ENCODE data around the gene SOS2. TPM values are rescaled to one million over a fixed set of nuclear protein-coding genes. Genes with fewer than 3 reads are reported as not detected.

Gene SOS2
- total RNA-seq, 2 donors from 2014 or later: 23.7 to 31.0 TPM

DNA sequence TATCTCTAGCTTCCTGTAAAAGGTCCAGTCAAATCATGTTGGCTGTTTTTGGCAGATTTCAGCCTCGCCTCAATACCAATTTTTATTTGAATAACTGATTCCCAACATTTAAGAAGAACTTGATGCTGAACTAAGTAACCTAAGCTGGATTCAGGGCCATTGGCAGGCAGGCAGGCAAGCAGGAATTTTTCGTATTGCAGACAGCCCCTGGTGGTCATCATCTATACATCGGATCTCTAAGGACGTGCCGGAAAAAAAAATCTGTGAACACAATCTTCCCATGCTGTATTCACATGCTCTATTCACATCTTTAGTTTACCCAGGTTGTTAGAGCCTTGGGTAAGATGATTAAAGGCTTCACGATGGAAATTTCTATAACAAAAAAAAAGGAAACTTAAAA lies 122.0 kb downstream of the SOS2 start:
- Histone ChIP-seq H3K27me3 (no peaks in the 10 kb centered on the region), H3K36me3 (peaks cover 53% of the 10 kb centered on the region), H3K9me3 (no peaks in the 10 kb centered on the region), H3K4me1 (no peaks in the 10 kb centered on the region), H3K4me3 (no peak overlapping the region), H3K27ac (no peak overlapping the region)
- TF ChIP-seq, protein P1, sequence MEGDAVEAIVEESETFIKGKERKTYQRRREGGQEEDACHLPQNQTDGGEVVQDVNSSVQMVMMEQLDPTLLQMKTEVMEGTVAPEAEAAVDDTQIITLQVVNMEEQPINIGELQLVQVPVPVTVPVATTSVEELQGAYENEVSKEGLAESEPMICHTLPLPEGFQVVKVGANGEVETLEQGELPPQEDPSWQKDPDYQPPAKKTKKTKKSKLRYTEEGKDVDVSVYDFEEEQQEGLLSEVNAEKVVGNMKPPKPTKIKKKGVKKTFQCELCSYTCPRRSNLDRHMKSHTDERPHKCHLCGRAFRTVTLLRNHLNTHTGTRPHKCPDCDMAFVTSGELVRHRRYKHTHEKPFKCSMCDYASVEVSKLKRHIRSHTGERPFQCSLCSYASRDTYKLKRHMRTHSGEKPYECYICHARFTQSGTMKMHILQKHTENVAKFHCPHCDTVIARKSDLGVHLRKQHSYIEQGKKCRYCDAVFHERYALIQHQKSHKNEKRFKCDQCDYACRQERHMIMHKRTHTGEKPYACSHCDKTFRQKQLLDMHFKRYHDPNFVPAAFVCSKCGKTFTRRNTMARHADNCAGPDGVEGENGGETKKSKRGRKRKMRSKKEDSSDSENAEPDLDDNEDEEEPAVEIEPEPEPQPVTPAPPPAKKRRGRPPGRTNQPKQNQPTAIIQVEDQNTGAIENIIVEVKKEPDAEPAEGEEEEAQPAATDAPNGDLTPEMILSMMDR (IDR thresholded peaks at IDR 0.05): no peak
- no peak for DNase-seq (ENCODE audit: low spot score)

DNA sequence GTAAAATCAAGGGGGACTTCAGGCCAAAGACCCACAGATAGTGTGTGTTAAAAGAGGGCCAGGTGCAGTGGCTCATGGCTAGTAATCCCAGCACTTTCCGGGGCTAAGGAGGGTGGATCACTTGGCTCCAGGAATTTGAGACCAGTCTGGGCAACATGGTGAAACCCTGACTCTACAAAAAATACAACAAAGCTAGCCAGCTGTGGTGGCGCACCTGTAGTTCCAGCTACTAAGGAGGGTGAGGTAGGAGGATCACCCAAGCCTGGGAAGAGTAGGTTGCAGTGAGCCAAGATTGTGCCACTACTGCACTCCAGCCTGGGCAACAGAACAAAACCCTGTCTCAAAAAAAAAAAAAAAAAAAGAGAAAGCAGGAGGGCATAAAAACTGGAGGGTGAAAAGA lies 123.5 kb downstream of the SOS2 start:
- Histone ChIP-seq H3K4me3 (no peak overlapping the region), H3K9me3 (no peaks in the 10 kb centered on the region), H3K27me3 (no peaks in the 10 kb centered on the region), H3K27ac (no peak overlapping the region), H3K36me3 (peaks cover 40% of the 10 kb centered on the region), H3K4me1 (no peaks in the 10 kb centered on the region)
- TF ChIP-seq, protein P1 (IDR thresholded peaks at IDR 0.05): no peak
- DNase-seq (ENCODE audit: low spot score): no peak

DNA sequence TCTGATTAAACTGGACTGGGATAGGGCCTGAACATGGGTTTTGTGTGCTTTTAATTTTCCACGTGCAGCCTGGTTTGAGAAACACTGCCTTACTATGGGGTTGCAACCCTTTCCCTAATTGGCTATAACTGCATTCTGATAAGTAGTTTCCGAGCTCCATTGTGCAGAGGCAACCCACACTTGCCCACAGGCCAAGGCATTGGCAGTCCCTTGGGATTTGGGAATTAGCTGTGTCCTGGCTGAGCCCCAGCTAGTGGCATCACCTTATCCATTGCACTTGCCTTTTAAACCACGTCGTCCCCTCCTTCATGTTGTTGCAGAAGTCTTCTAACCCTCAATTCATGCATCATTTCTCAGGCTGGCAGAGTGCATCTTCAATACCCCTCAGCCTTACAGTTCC lies 125.2 kb downstream of the SOS2 start:
- Histone ChIP-seq H3K4me3 (no peak overlapping the region), H3K9me3 (no peaks in the 10 kb centered on the region), H3K4me1 (no peaks in the 10 kb centered on the region), H3K27me3 (no peaks in the 10 kb centered on the region), H3K36me3 (peaks cover 29% of the 10 kb centered on the region), H3K27ac (no peak overlapping the region)
- DNase-seq (ENCODE audit: low spot score): no peak
- TF ChIP-seq, protein P1 (IDR thresholded peaks at IDR 0.05): no peak

DNA sequence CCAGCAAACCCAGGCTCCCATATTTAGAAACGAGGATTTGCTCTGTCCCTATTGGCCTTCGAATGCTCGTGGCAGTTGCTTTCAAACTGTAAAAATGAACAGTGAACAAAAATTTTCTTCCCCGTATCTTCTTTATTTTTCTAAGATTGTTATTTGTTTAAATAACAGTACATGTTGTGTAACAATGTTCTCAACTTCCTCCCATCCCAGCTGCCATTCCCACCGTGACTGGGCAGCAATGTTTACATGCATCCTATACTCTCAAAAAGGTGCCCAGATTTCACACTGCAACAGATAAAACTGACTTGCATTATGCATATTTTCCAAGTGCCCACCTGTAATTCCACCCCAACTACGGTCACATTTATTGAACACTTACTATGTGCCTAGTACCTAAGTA lies 127.8 kb downstream of the SOS2 start:
- Histone ChIP-seq H3K27me3 (no peaks in the 10 kb centered on the region), H3K27ac (no peak overlapping the region), H3K4me3 (no peak overlapping the region), H3K36me3 (peaks cover 9% of the 10 kb centered on the region), H3K4me1 (no peaks in the 10 kb centered on the region), H3K9me3 (no peaks in the 10 kb centered on the region)
- DNase-seq (ENCODE audit: low spot score): no peak
- TF ChIP-seq, protein P1 (IDR thresholded peaks at IDR 0.05): no peak

DNA sequence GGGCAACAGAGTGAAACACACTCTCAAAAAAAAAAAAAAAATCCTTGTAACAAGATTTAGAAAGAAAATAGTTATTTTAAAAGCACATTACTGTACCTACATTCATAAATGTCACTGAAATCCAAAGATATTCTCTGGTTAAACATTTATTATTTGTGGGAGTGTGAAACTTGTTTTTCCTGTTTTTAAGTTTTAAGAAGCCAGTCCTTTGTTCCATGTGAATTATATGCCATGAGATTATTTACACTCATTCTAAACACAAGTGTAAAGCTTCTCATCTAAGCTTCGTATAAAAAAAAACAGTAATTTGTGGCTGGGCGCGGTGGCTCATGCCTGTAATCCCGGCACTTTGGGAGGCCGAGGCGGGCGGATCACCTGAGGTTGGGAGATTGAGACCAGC lies 130.0 kb downstream of the SOS2 start:
- no peak overlapping the region for H3K4me3 ChIP-seq
- H3K36me3 ChIP-seq: no peaks in the 10 kb centered on the region
- H3K9me3 ChIP-seq: no peaks in the 10 kb centered on the region
- TF ChIP-seq, protein P1 (IDR thresholded peaks at IDR 0.05): no peak
- no peak overlapping the region for H3K27ac ChIP-seq
- H3K4me1 ChIP-seq: no peaks in the 10 kb centered on the region
- no peak for DNase-seq (ENCODE audit: low spot score)
- no peaks in the 10 kb centered on the region for H3K27me3 ChIP-seq

DNA sequence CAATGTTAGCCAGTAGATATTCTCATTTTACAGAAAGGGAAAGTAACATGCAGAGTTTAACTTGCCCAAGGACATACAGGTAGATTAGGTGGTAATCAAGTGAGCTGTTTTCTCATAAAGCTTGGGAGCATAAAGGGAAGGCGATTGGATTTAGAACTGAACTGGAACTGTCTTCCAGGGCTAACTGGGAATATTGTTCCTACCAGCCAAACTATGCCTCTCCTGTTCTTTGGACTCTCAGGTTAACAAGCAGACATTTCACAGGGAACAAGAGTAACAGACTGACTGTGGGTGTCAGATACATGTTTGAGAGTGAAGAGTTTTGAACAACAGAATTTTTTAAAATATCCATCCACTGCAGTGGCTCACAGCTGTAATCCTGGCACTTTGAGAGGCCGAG lies 130.6 kb downstream of the SOS2 start:
- Histone ChIP-seq H3K27me3 (no peaks in the 10 kb centered on the region), H3K36me3 (no peaks in the 10 kb centered on the region), H3K27ac (no peak overlapping the region), H3K4me3 (no peak overlapping the region), H3K9me3 (no peaks in the 10 kb centered on the region), H3K4me1 (no peaks in the 10 kb centered on the region)
- TF ChIP-seq, protein P1 (IDR thresholded peaks at IDR 0.05): no peak
- no peak for DNase-seq (ENCODE audit: low spot score)
